Stomach (tissue), 9 donors: ENCODE data around the gene ZPBP2. TPM values are rescaled to one million over a fixed set of nuclear protein-coding genes. Genes with fewer than 3 reads are reported as not detected.

Experiments used
- DNase-seq, 2 donors: peaks; one replicate each; pipeline versions ENCODE4 v3.0.0 to v3.0.0-alpha.2; 2013 to 2019
- H3K27ac ChIP-seq, 5 donors: fragments of 200-600 bp in 4 of 5; sonication (generic) in 4 of 5; one replicate each; pipeline ENCODE4 v1.5.1; 2013 to 2019; ENCODE audit warnings: mild to moderate bottlenecking in 1 of 5, moderate library complexity in 1 of 5
- H3K27me3 ChIP-seq, 3 donors: fragments of 200-600 bp; sonication (generic); one replicate each; pipeline ENCODE4 v1.5.1; 2017 to 2019; ENCODE audit warnings: mixed run types in 1 of 3
- H3K36me3 ChIP-seq, 4 donors: fragments of 200-600 bp; sonication (generic); 1 replicate in 3 of 4; 2 replicates in 1 of 4; pipeline ENCODE4 v1.5.1; 2016 to 2019
- H3K4me1 ChIP-seq, 4 donors: fragments of 200-600 bp; sonication (generic); one replicate each; pipeline ENCODE4 v1.5.1; 2016 to 2019
- H3K4me3 ChIP-seq, 4 donors: fragments of 200-600 bp; sonication (generic) in 3 of 4; one replicate each; pipeline ENCODE4 v1.5.1; 2016 to 2019; ENCODE audit warnings: mild to moderate bottlenecking in 1 of 4
- H3K9me3 ChIP-seq, 4 donors: fragments of 200-600 bp; sonication (generic); one replicate each; pipeline ENCODE4 v1.5.1; 2016 to 2019
- EP300 ChIP-seq: sonication (generic); formaldehyde crosslinking; IDR thresholded peaks from one replicate; pipeline ENCODE4 v1.6.1; 2017; ENCODE audit warnings: antibody characterized with exemption
- POLR2A ChIP-seq, 4 donors: fragments of 450-650 bp; IDR thresholded peaks; one replicate each; pipeline ENCODE4 v1.6.1; 2016; ENCODE audit warnings: antibody characterized with exemption in 4 of 4, control low read depth in 2 of 4, mild to moderate bottlenecking in 1 of 4, moderate library complexity in 1 of 4
- POLR2AphosphoS5 ChIP-seq, 3 donors: sonication (generic); formaldehyde crosslinking; IDR thresholded peaks; one replicate each; pipeline ENCODE4 v1.6.1; 2016; ENCODE audit warnings: antibody characterized with exemption in 3 of 3
- WGBS, 5 donors: extraction: QIAGEN DNeasy Blood & Tissue Kit in 3 of 5; methylation state at CpG; one replicate each; pipeline versions ENCODE4 v1.1.5 to v1.1.7; 2013 to 2018; 5-methylcytosine and 5-hydroxymethylcytosine counted together
- intact Hi-C: fragments of 100-400 bp; cut with DNase I; formaldehyde crosslinking; loops from one replicate; pipeline ENCODE4 v1.15.1; 2023; ENCODE audit warnings: low total_unique reads
- polyA plus RNA-seq, 3 donors: library from polyadenylated mRNA; stranded (reverse); fragments of 200-250 nt; gene quantifications; one replicate each; pipeline ENCODE4 v1.2.3, GENCODE V29; 2013
- total RNA-seq, 5 donors: library from RNA; depleted of rRNA; stranded (reverse); fragments of >200 nt; gene quantifications; one replicate each; pipeline versions ENCODE4 v1.1.0 to v1.2.3, GENCODE V29; 2014 to 2016
- TF ChIP-seq, protein P1 (sequence below), 7 experiments: fragments of 450-650 bp in 4 of 7; fragments of 200-600 bp in 3 of 7; sonication (generic) in 3 of 7; IDR thresholded peaks; one replicate each; pipeline ENCODE4 v1.5.1; 2016 to 2019; ENCODE audit warnings: antibody characterized with exemption in 7 of 7, control low read depth in 2 of 7, mild to moderate bottlenecking in 1 of 7
- donor health status: healthy with polysubstance abuse.
- donor health status: Bipolar disorder and iron deficiency.
- donor health status: healthy.

ZPBP2 gene
- total and polyA plus RNA-seq, 8 donors = not detected

DNA sequence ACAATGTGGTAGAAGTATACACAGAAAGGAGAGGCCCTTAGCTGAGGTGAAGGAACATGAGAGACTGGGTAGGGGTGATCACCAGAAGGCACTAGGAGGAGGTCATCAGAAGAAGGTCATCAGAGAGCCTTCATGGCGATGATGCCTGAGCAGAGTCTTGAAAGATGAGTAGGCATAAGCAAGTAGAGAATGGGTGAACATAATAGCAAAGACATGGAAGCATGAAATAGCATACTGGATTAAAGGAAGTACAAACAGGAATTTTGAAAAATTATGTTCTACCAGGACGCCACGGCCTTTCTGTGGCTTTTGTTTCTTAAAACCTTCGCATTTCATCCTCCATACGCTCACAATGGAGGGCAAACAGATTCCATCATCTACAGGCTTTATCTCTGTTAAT lies 6.8 kb upstream of the ZPBP2 start:
- no peak for DNase-seq
- Histone ChIP-seq H3K27ac (peak overlapping the region in 1 of 5 donors; percentile 20), H3K4me1 (peaks cover 8 to 16% (median 12%) of the 10 kb centered on the region in 4 donors), H3K27me3 (peaks cover 3 to 63% (median 9%) of the 10 kb centered on the region in 3 donors), H3K4me3 (peak overlapping the region in 1 of 4 donors; percentile 13), H3K36me3 (no peaks in the 10 kb centered on the region), H3K9me3 (no peaks in the 10 kb centered on the region)
- intact Hi-C loops = no loop called here
- TF ChIP-seq EP300 (no peak), POLR2A (IDR thresholded peaks at IDR 0.05) (no peak), POLR2AphosphoS5 (IDR thresholded peaks at IDR 0.05) (no peak)
- TF ChIP-seq, protein P1, sequence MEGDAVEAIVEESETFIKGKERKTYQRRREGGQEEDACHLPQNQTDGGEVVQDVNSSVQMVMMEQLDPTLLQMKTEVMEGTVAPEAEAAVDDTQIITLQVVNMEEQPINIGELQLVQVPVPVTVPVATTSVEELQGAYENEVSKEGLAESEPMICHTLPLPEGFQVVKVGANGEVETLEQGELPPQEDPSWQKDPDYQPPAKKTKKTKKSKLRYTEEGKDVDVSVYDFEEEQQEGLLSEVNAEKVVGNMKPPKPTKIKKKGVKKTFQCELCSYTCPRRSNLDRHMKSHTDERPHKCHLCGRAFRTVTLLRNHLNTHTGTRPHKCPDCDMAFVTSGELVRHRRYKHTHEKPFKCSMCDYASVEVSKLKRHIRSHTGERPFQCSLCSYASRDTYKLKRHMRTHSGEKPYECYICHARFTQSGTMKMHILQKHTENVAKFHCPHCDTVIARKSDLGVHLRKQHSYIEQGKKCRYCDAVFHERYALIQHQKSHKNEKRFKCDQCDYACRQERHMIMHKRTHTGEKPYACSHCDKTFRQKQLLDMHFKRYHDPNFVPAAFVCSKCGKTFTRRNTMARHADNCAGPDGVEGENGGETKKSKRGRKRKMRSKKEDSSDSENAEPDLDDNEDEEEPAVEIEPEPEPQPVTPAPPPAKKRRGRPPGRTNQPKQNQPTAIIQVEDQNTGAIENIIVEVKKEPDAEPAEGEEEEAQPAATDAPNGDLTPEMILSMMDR (IDR thresholded peaks at IDR 0.05) = no peak
- 82 to 91% (median 86%) methylated on average over 5 of the region's 5 CpGs for WGBS, 5 donors

DNA sequence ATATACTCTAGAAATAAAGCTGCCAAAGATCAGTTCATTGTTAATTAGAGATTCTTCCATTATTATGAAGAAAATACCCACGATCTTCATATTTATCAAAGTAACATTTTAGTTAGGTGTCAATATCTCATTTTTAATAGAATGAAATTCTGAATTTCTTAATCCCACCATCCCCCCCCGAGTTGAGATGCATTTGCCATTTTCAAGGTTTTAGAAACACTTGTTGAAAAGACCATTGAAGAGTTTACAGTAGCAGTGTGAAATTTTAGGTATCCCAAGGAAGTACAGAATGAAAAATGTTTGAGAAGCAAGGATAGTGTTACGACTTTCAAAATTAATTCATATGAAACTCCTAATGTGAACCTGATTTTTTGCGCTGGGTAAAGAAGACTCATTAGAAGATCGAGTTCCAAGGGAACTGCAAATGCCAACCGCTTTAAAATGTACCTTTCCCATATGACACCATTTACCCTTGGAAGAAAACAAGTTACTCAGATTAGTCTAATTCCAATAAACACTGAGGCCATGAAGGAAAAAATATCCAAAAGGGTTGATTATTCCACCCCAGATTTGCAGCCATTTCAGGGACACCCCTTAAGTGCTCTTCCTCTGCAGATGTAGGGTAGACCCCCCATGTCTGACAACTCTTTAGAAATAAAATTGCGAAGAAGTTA lies 4.6 kb upstream of the ZPBP2 start:
- WGBS, 5 donors = 61 to 73% (median 63%) methylated on average over 7 of the region's 7 CpGs
- peaks cover 8 to 20% (median 12%) of the 10 kb centered on the region in 4 donors for H3K4me1 ChIP-seq
- H3K4me3 ChIP-seq = peak overlapping the region; percentile 22 to 38 (median 31)
- peaks cover 3 to 80% (median 22%) of the 10 kb centered on the region in 3 donors for H3K27me3 ChIP-seq
- intact Hi-C loops = no loop called here
- H3K9me3 ChIP-seq = peaks cover 4 to 11% (median 8%) of the 10 kb centered on the region in 4 donors
- peak overlapping the region in 4 of 5 donors; percentile 16 to 73 (median 68) for H3K27ac ChIP-seq
- no peak for TF ChIP-seq EP300
- TF ChIP-seq, protein P1 (IDR thresholded peaks at IDR 0.05) = no peak
- TF ChIP-seq POLR2A (IDR thresholded peaks at IDR 0.05) = no peak
- no peak for TF ChIP-seq POLR2AphosphoS5 (IDR thresholded peaks at IDR 0.05)
- no peaks in the 10 kb centered on the region for H3K36me3 ChIP-seq
- DNase-seq = no peak

DNA sequence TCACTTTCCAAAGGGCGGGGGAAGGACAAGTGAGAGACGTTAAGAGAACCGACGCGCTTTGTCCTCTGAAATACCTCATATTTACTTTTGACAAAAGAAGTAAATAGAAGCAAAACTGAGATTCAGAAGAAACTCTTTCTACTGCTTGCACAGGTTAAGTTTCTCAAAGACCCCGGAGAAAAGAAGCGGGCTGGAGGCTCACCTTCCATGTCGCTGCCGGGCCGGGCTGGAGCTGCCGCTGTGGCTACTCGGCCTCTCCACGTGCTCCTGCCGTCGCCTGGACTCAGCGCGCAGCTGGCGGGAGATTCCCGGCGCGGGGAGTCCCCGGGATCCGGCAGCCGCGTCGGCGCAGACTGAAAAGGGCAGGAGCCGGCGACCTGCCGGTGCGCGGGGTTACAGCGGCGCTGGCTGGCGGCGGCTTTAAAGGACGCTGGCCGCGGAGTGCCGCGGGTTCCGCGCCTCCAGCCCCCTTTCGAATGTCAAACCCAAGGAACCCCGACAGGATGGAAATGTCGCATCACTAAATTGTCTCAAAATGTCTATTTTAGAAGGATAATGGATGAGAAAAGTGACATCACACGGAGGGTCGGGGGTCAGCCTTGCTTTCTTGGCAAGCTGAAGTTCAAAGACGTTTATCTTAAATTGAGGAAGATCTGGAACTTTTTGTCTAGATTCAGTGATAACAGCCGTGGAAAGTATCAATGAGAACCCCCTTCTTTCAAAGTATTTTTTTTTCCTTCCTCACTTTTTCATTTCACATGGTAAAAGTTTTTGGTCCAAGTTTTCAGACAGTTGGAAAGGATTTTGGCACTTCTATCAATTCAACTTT lies 3.9 kb upstream of the ZPBP2 start, which contains the start of gene IKZF3:
IKZF3 (minus strand) TSS at position 395 of the 829 bp plus-strand sequence; CDS start at position 209, 186 bp downstream.
- intact Hi-C loops = no loop called here
- Histone ChIP-seq H3K27ac (peak within 1 kb of the TSS; percentile 16 to 73 (median 69)), H3K27me3 (peaks cover 3 to 83% (median 22%) of the 10 kb centered on the region in 3 donors), H3K4me3 (peak within 1 kb of the TSS; percentile 22 to 38 (median 31)), H3K36me3 (no peaks in the 10 kb centered on the region), H3K4me1 (peaks cover 8 to 20% (median 12%) of the 10 kb centered on the region in 4 donors), H3K9me3 (peaks cover 4 to 13% (median 9%) of the 10 kb centered on the region in 4 donors)
- TF ChIP-seq EP300 (no peak), POLR2A (IDR thresholded peaks at IDR 0.05) (no peak), POLR2AphosphoS5 (IDR thresholded peaks at IDR 0.05) (peak in 1 of 3 donors; percentile 53)
- TF ChIP-seq, protein P1 (IDR thresholded peaks at IDR 0.05) = peak in 2 of 7 experiments; percentile 21 to 38
- peak; percentile 84 to 92 for DNase-seq
- WGBS, 5 donors = 1 to 4% (median 2%) methylated on average over 32 to 50 of the region's 50 CpGs

DNA sequence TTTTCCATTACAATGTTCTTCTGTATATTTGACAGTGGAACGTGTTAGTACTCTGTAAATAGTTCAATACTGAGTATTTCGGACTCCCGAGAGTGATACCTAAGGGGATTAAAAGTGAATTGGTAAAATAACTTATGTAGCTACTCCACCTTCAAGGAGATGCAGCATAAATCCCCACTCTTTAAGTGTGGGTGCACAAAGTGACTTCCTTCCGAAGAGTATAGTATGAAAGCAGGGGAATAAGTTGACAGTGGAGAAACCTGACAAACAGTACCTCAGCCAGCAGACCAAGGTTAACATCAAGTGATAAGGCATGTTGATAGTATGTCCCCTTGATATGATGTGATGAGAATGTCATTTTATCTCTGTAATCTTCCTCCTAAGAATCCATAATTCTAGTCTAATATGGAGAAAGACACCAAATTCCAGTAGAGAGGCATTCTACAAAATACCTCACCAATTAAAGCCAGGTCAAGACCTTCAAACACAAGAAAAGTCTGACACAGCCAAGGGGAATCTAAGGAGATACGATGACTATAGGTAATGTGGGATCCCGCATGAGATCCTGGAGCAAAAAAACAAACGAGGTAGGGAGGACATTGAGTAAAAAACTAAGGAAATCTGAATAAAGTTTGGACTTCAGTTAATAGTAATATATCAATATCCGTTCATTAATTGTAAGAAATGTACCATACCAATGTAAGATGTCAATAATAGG lies 1.8 kb upstream of the ZPBP2 start:
- no peak overlapping the region for H3K4me3 ChIP-seq
- TF ChIP-seq, protein P1 (IDR thresholded peaks at IDR 0.05) = no peak
- TF ChIP-seq POLR2A (IDR thresholded peaks at IDR 0.05) (no peak), POLR2AphosphoS5 (IDR thresholded peaks at IDR 0.05) (no peak), EP300 (no peak)
- no peaks in the 10 kb centered on the region for H3K36me3 ChIP-seq
- no peak overlapping the region for H3K27ac ChIP-seq
- no peak for DNase-seq
- WGBS, 5 donors = 75 to 80% (median 79%) methylated on average over 8 of the region's 8 CpGs
- peaks cover 3 to 76% (median 22%) of the 10 kb centered on the region in 3 donors for H3K27me3 ChIP-seq
- peaks cover 8 to 20% (median 12%) of the 10 kb centered on the region in 4 donors for H3K4me1 ChIP-seq
- intact Hi-C loops = no loop called here
- H3K9me3 ChIP-seq = peaks cover 4 to 13% (median 9%) of the 10 kb centered on the region in 4 donors
